HG02642 (cell line): Measurements from ENCODE around the gene LONRF2.

ENCODE experiments used
- ATAC-seq: cut with Tn5 transposase; IDR thresholded peaks from one replicate; pipeline ENCODE4 v1.9.1; 2021; ENCODE audit warnings: mild to moderate bottlenecking; ENCODE audit not compliant: unreplicated experiment, poor library complexity

LONRF2 gene

DNA sequence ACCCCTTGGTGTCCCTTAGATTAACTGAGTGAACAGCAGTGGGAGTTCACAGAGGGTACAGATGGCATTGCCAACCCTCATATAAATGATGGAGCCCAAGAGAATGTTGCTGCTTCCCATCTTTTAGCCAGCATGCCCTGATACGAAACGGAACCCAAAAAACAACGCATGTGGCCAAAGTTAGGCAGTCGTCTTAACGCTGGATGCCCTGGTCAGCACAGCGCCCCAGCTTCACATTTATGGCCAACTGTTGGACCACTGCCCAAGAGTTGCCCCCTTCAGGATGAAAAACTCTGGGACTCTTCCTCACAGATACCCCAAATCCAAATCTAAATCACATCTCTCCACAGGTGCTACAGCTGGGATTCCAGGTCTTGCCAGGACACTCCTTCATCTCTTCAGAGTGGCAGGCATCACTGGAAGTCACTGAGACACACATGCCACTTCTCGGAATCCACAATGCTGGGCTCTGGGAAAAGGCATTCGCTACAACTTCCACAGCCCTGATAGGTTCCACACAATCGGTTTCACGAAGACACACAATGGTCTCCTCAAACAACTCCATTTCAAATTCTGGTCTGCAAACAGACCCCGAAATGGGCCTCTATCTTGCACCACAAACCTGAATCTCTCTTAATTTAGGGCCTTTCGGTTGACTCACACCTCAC lies 44.6 kb downstream of the LONRF2 start:
- no peak for ATAC-seq

DNA sequence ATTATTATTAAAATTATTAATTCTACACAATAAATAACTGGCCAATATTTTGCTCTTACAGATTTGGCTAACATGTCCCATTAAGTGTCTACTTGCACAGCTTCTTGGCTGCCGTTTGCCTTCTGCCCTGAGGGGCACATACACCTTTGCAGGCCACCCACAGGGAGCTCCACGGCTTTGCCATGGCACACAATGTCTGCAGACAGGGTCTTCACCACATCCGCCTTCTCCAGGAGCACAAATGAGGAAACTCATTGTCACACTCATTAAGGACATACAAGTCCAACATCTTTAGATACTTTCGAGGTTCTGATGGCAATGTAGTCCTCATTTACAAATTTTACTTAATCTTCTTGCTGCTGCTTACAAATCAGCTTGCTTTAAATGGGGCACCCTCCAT lies 45.6 kb downstream of the LONRF2 start:
- ATAC-seq, result no peak

DNA sequence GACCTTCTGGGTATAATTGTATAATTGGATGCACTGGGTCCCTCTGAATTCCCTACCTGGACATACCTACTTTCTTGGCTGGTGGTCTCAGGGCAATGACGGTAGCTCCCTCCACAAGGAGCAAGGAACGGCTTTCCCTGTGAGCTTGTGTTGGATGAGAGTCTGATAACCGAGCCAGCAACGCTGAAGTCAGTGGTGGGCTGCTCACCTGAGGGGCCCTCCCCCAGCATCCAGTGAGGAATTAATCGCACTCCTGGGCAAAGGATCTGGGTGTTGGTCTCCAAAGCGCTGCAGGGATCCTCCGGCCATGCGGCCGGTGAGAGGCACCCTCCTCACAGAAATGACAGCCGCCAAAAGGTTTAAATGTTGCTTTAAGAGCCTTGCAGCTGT lies 47.1 kb downstream of the LONRF2 start:
- ATAC-seq, result no peak

DNA sequence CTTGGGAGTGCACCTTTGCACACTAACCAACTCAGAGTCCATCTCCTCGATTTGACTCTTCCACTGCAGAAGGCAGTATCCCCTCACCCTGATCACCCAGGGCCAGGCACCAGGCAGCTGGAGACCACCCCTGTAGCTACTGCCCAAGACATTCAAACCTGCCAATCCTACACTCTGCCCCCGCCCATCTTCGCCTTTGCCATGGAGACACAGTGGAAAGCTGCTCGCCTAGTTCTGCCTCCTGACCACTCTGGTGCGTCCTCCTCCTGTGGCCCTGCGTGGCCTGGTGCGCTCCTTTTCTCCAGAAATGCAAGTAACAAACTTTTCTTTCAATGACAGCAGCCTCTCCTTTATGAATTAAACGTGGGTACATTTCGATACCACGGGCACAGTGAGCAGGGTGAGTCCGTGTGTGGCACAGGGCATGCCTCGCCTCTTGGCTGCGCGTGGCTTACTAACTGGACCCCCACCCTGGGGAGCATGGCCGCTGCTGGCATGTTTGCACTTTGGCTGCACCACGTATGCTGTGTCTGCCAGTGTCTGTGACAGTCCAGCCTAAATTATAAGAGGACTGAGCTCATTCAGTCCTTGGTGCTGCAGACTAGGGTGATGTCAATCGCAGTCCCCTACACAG lies 47.6 kb downstream of the LONRF2 start:
- ATAC-seq, result no peak

DNA sequence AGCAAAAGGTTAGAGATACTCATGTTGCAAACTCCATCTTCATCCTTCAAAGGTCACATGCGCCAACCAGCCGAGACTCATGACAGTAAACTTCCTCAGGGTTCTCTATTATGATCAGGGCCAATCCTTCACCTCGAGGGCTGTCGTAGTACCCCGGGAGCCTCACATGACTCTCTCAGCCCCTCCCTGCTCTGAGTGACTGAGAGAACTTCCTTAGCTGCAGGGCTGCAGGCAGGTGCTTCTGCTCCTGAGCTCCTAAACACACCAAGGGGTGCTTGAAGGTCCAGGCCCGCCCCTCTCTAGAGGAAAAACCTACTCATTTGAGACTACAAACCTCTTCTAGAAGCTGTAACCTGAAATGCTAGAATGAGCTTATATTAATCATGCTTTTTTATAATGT lies 48.2 kb downstream of the LONRF2 start:
- ATAC-seq, result no peak

DNA sequence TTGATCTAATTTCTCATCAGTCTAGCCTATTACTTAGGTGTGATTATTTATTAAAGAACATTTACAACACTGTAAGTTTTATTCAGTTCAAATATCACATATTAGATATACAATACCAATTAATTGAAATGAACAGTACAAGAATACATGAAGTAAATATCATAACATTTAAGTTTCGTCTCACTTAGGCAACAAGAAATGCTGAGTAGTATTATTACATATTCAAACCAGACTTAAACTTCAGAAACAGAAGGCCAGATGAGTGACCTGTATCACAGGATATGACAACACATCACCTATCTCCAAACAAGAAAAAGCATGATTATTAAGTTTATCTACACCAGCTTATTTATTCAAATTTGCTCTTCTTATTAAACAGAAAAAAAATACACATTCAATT lies 48.9 kb downstream of the LONRF2 start:
- no peak for ATAC-seq

DNA sequence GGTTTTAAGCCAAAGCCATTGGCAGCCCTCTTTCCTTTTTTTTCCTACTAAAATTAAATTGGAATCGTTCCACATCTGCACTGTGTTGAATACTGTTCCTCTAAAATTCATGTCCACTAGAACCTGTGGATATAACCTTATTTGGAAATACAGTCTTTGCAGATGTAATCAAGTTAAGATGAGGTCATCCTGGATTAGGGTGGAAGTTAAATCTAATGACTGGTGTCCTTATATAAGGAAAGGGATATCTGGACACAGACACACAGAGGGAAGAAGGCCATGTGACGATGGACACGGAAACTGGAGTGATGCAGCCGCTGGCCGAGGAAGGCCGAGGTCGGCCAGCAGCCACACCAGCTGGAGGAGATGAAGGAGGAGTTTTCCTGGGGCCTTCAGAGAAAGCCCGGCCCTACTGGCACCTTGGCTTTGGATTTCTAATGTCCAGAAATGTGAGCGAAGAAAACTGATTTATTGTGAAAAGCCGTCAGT lies 49.4 kb downstream of the LONRF2 start:
- ATAC-seq, result no peak

DNA sequence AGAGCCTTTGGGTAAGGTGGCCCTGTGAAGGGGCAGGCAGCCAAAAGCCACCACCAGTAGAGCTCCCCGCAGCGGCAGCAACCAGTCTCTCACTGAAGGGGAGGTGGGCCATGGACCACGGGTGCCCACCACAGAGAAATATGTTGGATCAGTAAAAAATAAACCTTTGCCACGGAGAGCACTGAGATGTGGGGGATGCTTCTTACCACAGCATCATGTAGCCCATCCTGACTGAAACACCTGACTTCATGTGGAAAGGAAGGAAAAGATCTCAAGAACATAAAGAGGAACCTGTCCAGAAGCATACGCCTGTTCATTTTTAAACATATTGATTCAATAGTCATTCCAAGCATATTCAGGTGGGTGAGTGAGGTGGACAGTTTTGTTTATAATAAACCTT lies 51.1 kb downstream of the LONRF2 start:
- no peak for ATAC-seq

DNA sequence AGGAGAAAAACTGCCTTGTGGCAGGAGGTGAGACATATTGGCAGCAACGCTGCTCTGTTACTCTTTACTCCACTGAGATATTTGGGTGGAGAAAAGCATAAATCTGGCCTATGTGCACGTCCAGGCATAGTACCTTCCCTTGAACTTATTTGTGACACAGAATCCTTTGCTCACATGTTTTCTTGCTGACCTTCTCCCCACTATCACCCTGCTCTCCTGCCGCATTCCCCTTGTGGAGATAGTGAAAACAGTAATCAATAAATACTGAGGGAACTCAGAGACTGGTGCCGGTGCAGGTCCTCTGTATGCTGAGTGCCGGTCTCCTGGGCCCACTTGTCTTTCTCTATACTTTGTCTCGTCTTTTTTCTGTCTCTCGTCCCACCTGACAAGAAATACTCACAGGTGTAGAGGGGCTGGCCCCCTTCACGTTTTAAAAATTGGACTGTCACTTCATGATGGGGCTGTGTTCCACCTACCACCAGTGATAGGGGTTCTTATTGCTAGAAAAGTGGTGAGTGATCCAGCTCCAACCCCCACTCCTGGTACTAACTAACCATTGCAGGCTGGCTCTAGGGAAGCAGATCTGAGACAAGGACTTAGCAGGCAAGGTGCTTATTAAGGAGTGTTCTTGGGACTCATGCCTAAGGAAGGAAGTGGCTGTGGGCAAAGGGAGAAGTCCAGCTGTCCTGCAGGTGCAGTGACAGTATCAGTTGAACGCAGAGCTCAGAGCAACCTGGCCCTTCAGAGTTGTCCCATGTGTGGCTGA lies 51.7 kb downstream of the LONRF2 start:
- no peak for ATAC-seq

DNA sequence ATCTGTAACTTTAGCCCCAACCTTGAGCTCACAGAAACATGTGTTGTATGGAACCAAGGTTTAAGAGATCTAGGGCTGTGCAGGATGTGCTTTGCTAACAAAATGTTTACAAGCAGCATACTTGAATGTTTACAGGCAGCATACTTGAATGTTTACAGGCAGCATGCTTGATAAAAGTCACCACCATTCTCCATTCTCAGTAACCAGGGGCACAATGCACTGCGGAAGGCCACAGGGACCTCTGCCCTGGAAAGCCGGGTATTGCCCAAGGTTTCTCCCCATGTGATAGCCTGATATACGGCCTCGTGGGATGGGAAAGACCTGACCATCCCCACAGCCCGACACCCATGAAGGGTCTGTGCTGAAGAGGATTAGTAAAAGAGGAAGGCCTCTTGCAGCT lies 52.4 kb downstream of the LONRF2 start:
- ATAC-seq, result no peak

DNA sequence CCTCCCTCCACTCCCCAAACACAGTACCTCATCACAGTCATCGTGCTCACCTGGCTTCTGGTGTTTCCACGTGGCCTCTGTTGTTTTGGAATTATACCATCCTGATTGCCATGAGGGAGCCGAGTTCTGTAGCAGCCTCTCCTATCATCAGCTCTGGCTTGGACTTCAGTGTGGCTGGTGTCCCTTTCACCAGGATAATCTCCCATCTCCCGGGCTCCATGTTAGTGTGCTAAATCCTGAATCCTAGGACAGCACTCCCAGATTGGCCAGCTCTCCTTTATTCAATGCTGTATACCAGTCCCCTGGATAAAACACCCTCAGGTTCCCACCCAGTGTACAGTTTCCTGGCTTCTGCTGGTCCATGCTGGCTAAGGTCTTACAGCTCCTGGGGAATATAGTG lies 53.3 kb downstream of the LONRF2 start:
- no peak for ATAC-seq

DNA sequence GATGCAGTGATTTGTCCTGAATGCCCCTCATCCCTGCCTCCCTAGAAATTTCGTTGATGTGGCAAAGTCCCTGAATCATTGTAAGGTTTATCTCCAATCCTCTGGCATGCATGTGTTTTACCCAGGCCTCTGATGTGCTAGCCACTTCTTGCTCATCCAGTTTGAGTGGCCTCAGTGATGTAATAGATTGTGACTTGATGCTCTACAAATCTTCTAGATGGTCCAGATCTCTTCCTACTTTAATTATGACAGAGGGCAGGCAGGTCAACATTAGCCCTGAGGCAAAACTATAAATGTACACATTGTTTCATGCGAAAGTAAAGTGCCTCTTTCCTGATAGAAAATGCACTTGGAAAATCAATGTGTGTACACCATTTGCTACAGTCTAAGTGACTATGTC lies 54.5 kb downstream of the LONRF2 start:
- ATAC-seq, result no peak

DNA sequence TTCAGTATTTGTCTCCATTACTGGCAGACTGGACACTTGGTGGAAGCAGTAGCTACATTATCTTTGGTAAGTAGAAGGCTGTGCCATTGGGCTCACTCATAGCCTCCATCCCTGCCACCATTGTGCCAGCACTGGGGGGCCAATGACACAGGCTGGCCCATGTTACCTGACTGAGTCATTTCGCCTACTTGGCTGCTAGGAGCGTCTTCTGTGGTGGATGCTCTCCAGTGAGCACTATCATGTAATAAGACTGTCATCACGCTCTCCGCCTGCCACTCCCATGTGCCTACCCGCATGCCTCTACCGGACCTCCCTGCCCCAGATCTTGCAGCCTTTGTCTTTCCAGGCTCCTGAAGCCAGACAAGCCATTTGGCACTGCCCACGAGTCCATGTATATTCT lies 56.2 kb downstream of the LONRF2 start:
- no peak for ATAC-seq

DNA sequence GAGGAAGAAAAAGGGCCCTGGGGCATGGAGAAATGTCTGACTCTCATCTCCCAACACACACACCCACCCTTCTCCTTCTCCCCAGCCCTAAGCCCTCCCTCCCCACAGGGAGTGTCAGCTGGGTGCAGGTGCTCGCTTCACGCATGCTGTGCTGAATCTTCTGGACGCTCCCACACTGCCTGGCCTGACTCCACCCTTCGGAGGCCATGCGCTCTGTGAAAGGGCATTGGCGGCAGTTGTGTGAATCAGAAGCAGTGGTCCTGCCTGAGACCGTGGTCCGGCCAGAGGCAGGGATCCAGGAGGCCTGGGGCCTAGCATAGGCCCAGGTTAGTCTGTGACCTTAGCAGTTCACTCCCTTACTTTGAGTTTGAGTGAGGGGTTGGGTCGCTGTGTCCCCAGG lies 57.1 kb downstream of the LONRF2 start:
- ATAC-seq, result no peak

DNA sequence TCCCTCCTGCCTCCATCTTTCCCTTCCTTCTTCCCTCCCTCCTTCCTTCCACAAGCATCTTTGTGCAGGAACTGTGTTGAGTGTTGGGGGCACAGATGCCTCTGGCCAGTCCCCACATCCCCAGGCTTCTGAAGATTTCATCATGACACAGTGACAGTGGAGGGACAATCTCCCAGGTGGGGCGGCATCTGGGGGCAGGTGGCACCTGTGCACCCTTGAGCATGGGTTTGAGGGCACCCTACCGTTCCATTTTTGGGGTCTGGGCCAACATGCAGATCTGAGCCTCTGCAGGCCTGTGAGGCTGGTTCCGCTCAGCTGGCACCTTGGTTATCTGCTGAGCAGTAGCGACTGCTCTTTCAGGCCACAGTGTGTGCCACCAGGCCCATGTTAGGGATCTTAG lies 57.6 kb downstream of the LONRF2 start:
- ATAC-seq, result no peak

DNA sequence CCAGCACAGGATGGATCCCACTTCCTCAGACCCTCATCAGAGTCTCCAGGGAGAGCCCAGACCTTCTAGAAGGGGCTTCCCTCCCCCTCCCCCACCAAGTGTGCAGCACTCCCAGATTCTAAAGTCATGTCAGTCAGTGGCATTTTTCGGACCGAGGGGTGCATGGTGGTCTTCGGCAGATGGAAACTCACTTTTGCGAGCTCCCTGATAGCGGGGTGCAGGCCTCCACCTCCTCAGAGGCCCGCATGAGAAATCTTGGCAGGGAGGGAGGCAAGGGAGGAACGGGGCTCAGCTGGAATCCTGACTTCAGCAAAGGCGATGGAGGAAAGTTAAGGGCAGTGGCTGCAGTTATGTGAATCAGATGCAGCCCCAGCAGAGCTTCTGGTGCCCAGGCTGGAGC lies 58.2 kb downstream of the LONRF2 start:
- ATAC-seq, result no peak

DNA sequence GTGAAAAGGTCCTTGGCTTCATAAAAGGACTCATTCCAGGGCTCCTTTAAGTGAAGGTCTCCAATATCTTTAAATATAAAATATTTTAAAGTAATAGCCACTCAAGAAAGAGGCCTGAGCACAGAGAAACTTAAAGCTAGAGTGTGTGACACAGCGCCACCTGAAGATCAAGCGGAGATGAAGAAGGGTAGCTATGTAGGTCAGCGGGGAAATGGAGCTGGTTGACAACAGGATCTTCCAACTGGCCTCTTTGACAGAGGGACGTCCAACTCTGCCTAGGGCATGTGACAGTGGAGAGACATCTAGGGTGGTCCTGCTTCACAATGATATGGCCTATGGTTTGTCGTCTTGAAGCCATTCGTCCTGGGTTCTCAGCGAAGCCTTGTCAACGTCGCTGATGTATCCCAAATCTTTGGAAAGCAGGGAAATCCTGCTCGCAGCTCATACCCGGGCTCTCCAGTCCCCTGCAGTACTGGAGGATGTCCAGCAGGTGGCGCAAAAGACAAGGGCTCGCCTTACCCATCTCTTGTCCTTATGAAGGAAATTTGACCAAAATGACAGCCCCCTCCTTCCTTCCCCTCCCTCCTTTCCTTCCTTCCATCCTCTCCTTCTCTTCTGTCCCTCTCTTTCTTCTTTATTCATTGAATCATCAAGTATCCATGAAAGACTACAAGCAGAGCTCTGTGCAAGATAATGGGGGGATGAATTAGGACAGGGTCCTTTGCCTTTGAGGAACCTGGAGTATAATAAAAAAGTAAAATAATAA lies 59.6 kb downstream of the LONRF2 start:
- ATAC-seq, result no peak

DNA sequence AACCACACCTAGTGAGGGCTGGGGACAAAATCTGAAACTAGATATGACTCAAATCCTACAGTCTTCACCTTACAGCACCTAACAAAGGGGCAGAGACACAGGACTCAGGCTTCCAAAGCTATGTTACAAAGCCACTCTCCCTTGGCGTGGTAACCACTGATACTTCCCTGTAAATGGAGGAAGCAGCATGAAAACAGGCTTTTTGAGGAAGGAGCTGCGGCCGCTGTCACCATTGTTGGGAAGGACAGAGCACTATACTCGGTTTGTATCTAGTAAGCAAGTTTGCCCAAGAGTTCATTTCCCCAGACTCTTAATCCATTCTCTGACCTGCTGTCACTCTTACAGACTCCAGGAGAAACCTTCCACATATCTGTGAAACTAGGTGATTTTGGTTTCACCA lies 60.3 kb downstream of the LONRF2 start:
- ATAC-seq, result no peak

DNA sequence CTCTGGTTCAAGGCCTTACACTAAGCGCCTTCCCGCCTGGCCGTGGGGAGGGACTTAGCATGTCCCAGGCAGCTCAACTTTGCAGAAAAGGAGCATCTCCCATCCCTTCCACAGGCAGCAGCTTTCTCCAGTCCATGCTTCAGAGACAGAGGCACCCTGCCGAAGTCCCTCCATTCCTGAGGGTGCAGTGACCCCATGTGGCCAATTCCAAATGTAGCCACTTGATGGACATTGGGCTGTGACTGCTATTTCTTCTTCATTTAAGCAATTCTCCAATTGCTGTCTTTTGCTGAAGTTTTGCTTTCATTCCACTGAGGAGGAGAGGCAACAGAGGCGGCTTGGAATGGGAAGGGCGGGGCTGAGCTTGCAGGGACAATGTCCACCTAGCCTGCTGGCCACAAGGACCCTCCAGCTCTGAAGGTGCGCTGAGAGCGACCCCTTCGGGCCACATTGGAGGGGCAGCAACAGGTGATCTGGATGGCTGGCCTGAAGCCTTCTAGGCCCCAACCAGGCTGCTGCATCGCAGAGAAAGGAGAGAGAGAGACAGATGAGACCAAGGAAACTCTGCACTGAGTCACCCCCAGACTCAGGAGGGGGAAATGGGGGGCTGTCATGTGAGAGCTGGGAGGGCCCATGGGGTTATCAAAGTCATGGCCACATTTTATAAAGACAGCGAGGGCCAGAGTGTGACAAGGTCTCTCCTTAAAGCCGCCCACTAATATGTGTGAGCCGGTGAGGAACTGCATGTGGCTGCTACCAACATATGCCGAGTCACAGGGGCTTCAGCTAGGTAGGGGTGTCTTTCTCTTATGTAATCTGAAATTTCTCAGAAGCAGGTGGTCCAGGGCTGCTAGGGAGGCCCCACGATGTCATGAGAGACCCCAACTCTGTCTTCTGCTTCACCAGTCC lies 61.3 kb downstream of the LONRF2 start:
- ATAC-seq, result no peak

DNA sequence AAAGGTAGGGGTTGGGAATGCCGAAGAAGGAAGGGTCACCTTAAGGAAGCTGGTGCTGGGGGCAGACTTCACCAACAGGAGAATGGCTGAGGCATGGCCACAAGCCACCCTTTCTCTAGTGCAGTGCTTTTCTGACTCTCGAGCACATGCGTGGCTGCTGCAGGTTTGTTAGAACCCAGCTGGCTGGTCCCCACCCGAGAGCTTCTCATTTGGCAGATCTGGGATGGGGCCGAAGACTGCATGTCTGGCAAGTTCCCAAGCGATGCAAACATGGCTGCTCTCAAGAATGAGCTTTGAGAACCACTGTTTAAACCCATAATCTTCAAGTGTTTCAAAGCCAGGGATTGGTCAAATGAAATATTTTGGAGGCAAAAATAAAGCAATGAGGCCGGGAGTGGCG lies 63.2 kb downstream of the LONRF2 start:
- ATAC-seq, result no peak
